ENCODE measurements around the gene CAPN3. TPM values are rescaled to one million over a fixed set of nuclear protein-coding genes. Genes with fewer than 3 reads are reported as not detected.

Gene CAPN3
- total RNA-seq, 3 donors from 2014 or later (not counting 1 experiment from before 2014, with no cell fraction given) = 5.5 to 10.8 (median 6.8) TPM

DNA sequence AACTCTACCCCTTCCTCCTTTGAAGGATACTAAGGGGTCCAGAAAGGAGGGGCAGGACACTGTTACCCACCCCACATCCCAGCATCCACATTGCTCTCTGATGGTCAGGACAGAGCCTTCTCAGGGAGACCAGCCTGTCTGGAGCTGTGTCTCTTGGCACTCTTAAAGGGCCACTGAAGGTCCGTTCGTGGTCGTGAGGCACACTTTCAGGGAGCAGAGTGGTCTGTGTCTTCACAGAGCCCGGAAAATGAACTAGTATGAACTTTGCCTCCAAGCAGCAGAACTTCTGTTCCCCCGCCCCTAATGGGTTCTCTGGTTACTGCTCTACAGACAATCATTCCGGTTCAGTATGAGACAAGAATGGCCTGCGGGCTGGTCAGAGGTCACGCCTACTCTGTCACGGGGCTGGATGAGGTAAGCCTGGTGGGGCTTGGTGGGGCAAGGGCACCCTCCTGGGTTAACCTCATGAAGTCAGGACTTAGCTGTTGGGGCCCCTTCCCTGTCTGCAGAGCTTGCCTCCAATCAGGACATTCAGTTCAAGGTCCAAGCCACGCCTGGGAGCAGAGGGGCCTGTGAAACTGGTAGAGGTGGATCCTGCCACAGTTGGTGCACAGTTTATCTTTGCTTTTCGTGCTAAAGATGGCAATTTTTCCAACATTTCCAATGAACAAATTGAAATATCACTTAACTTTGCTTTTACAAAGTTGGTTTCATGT lies 33.2 kb downstream of the CAPN3 start:
- H3K36me3 Mint-ChIP-seq = no peaks in the 10 kb centered on the region
- peaks cover 0 to 3% of the 10 kb centered on the region in 2 donors for H3K27me3 Mint-ChIP-seq (ENCODE audit: low read depth in 2 of 2)
- DNase-seq = no peak
- TF ChIP-seq CTCF (IDR thresholded peaks at IDR 0.05) = no peak
- Histone ChIP-seq H3K27me3 (ENCODE audit: control insufficient read depth, insufficient read depth, low read length) (no peaks in the 10 kb centered on the region), H3K9me3 (ENCODE audit: control insufficient read depth, insufficient read depth, low read length) (no peaks in the 10 kb centered on the region), H3K4me3 (ENCODE audit: low read length) (no peak overlapping the region), H3K27ac (ENCODE audit: low read length) (no peak overlapping the region), H3K36me3 (ENCODE audit: control insufficient read depth, insufficient read depth, low read length) (no peaks in the 10 kb centered on the region), H3K4me1 (ENCODE audit: control insufficient read depth, insufficient read depth, low read length) (no peaks in the 10 kb centered on the region)
- H3K9me3 Mint-ChIP-seq = no peaks in the 10 kb centered on the region
- H3K27ac Mint-ChIP-seq = no peak overlapping the region
- H3K4me3 Mint-ChIP-seq = no peak overlapping the region
- 91% methylated on average over 11 of the region's 11 CpGs for WGBS (ENCODE audit: insufficient coverage)
- ATAC-seq = no peak
- peaks cover 18 to 22% of the 10 kb centered on the region in 2 donors for H3K4me1 Mint-ChIP-seq
- intact Hi-C loops (cut with micrococcal nuclease) = no loop called here

GRCh38 chr15:42394106-42394505 lies 34.8 kb downstream of the CAPN3 start:
- H3K9me3 ChIP-seq (ENCODE audit: control insufficient read depth, insufficient read depth, low read length) = no peaks in the 10 kb centered on the region

GRCh38 chr15:42395838-42396237 lies 36.5 kb downstream of the CAPN3 start:
- WGBS (ENCODE audit: insufficient coverage) = 91% methylated on average over 1 of the region's 1 CpG
- Mint-ChIP-seq H3K27ac (no peak overlapping the region), H3K9me3 (no peaks in the 10 kb centered on the region), H3K4me3 (no peak overlapping the region), H3K36me3 (no peaks in the 10 kb centered on the region), H3K27me3 (ENCODE audit: low read depth in 2 of 2) (peaks cover 0 to 3% of the 10 kb centered on the region in 2 donors), H3K4me1 (peaks cover 18% of the 10 kb centered on the region in 2 donors)
- Histone ChIP-seq H3K4me3 (ENCODE audit: low read length) (no peak overlapping the region), H3K27ac (ENCODE audit: low read length) (no peak overlapping the region), H3K9me3 (ENCODE audit: control insufficient read depth, insufficient read depth, low read length) (no peaks in the 10 kb centered on the region), H3K27me3 (ENCODE audit: control insufficient read depth, insufficient read depth, low read length) (no peaks in the 10 kb centered on the region), H3K36me3 (ENCODE audit: control insufficient read depth, insufficient read depth, low read length) (no peaks in the 10 kb centered on the region), H3K4me1 (ENCODE audit: control insufficient read depth, insufficient read depth, low read length) (no peaks in the 10 kb centered on the region)
- no peak for TF ChIP-seq CTCF (IDR thresholded peaks at IDR 0.05)
- intact Hi-C loops (cut with micrococcal nuclease) = no loop called here
- no peak for DNase-seq
- ATAC-seq = no peak

More at GRCh38 chr15:42394106-42394505, 34.8 kb downstream of the CAPN3 start:
- Mint-ChIP-seq H3K4me1 (peaks cover 12 to 17% of the 10 kb centered on the region in 2 donors), H3K9me3 (no peaks in the 10 kb centered on the region), H3K27me3 (ENCODE audit: low read depth in 2 of 2) (peaks cover 0 to 3% of the 10 kb centered on the region in 2 donors), H3K36me3 (no peaks in the 10 kb centered on the region), H3K4me3 (no peak overlapping the region), H3K27ac (no peak overlapping the region)
- ATAC-seq (no peak), DNase-seq (no peak)
- Histone ChIP-seq H3K4me1 (ENCODE audit: control insufficient read depth, insufficient read depth, low read length) (no peaks in the 10 kb centered on the region), H3K27me3 (ENCODE audit: control insufficient read depth, insufficient read depth, low read length) (no peaks in the 10 kb centered on the region), H3K27ac (ENCODE audit: low read length) (no peak overlapping the region), H3K4me3 (ENCODE audit: low read length) (no peak overlapping the region), H3K36me3 (ENCODE audit: control insufficient read depth, insufficient read depth, low read length) (no peaks in the 10 kb centered on the region)
- WGBS (ENCODE audit: insufficient coverage) = 95% methylated on average over 13 of the region's 13 CpGs
- TF ChIP-seq CTCF (IDR thresholded peaks at IDR 0.05) = no peak
- intact Hi-C loops (cut with micrococcal nuclease) = no loop called here

Data from natural killer cell (primary cell).